ENCODE measurements around the gene NPAS3.

NPAS3 gene

GRCh38 chr14:32940066-32940651, 1.5 kb downstream of the NPAS3 start:
- no peak for DNase-seq (ENCODE audit: extremely low read depth in 1 of 2, low read depth in 1 of 2)

GRCh38 chr14:32940711-32941667, 2.3 kb downstream of the NPAS3 start:
- no peak for DNase-seq (ENCODE audit: extremely low read depth in 1 of 2, low read depth in 1 of 2)

GRCh38 chr14:32941668-32942065, 3.0 kb downstream of the NPAS3 start:
- DNase-seq (ENCODE audit: extremely low read depth in 1 of 2, low read depth in 1 of 2), result no peak

- no peak for DNase-seq (ENCODE audit: extremely low read depth in 1 of 2, low read depth in 1 of 2)
Measured at GRCh38 chr14:32947081-32947480, 8.4 kb downstream of the NPAS3 start.

- no peak for DNase-seq (ENCODE audit: extremely low read depth in 1 of 2, low read depth in 1 of 2)
Measured at GRCh38 chr14:32947792-32948191, 9.1 kb downstream of the NPAS3 start.

- DNase-seq (ENCODE audit: extremely low read depth in 1 of 2, low read depth in 1 of 2), result no peak
Measured at GRCh38 chr14:32950584-32950983, 11.9 kb downstream of the NPAS3 start.

GRCh38 chr14:32967421-32967820, 28.7 kb downstream of the NPAS3 start:
- DNase-seq (ENCODE audit: extremely low read depth in 1 of 2, low read depth in 1 of 2), result no peak

- DNase-seq (ENCODE audit: extremely low read depth in 1 of 2, low read depth in 1 of 2), result no peak
Measured at GRCh38 chr14:32968972-32969544, 30.4 kb downstream of the NPAS3 start.

- no peak for DNase-seq (ENCODE audit: extremely low read depth in 1 of 2, low read depth in 1 of 2)
Measured at GRCh38 chr14:32977913-32978312, 39.2 kb downstream of the NPAS3 start.

GRCh38 chr14:32978691-32979255, 40.1 kb downstream of the NPAS3 start:
- no peak for DNase-seq (ENCODE audit: extremely low read depth in 1 of 2, low read depth in 1 of 2)

GRCh38 chr14:32980178-32980901, 41.7 kb downstream of the NPAS3 start:
- DNase-seq (ENCODE audit: extremely low read depth in 1 of 2, low read depth in 1 of 2), result no peak

GRCh38 chr14:32980902-32981501, 42.3 kb downstream of the NPAS3 start:
- no peak for DNase-seq (ENCODE audit: extremely low read depth in 1 of 2, low read depth in 1 of 2)

- no peak for DNase-seq (ENCODE audit: extremely low read depth in 1 of 2, low read depth in 1 of 2)
Measured at GRCh38 chr14:32984241-32984930, 45.7 kb downstream of the NPAS3 start.

- no peak for DNase-seq (ENCODE audit: extremely low read depth in 1 of 2, low read depth in 1 of 2)
Measured at GRCh38 chr14:32985866-32986265, 47.2 kb downstream of the NPAS3 start.

- no peak for DNase-seq (ENCODE audit: extremely low read depth in 1 of 2, low read depth in 1 of 2)
Measured at GRCh38 chr14:32986791-32987540, 48.3 kb downstream of the NPAS3 start.

- no peak for DNase-seq (ENCODE audit: extremely low read depth in 1 of 2, low read depth in 1 of 2)
Measured at GRCh38 chr14:32991691-32992090, 53.0 kb downstream of the NPAS3 start.

GRCh38 chr14:32993921-32994320, 55.2 kb downstream of the NPAS3 start:
- DNase-seq (ENCODE audit: extremely low read depth in 1 of 2, low read depth in 1 of 2), result no peak

- DNase-seq (ENCODE audit: extremely low read depth in 1 of 2, low read depth in 1 of 2), result no peak
Measured at GRCh38 chr14:32996343-32996742, 57.7 kb downstream of the NPAS3 start.

GRCh38 chr14:32998433-32998832, 59.8 kb downstream of the NPAS3 start:
- no peak for DNase-seq (ENCODE audit: extremely low read depth in 1 of 2, low read depth in 1 of 2)

Data from stimulated activated CD8-positive, alpha-beta memory T cell treated with anti-CD3 and anti-CD28 coated beads, Interleukin-7, amount 100 ng/mL, for 48 hours (primary cell).